ENCODE data around the gene DCANP1. TPM values are rescaled to one million over a fixed set of nuclear protein-coding genes. Genes with fewer than 3 reads are reported as not detected.

Gene DCANP1
- total RNA-seq, 2 experiments from 2014 or later = 0.08 TPM; not detected in 1

GRCh38 chr5:135486131-135487036, 39.2 kb upstream of the DCANP1 start:
- Histone ChIP-seq H3K36me3 (ENCODE audit: insufficient read depth, low read length) (no peaks in the 10 kb centered on the region), H3K4me1 (ENCODE audit: insufficient read depth, low read length) (peaks cover 9% of the 10 kb centered on the region), H3K4me3 (ENCODE audit: low read length) (no peak overlapping the region), H3K27me3 (ENCODE audit: control insufficient read depth in 1 of 2, insufficient read depth in 2 of 2, low read length in 2 of 2) (peaks cover 50 to 55% of the 10 kb centered on the region in 2 experiments), H3K27ac (ENCODE audit: low read depth in 1 of 2, low read length in 2 of 2) (no peak overlapping the region), H3K9me3 (ENCODE audit: control insufficient read depth in 1 of 2, insufficient read depth in 1 of 2, low read length in 2 of 2) (peaks cover 0 to 19% of the 10 kb centered on the region in 2 experiments)
- DNase-seq (no peak), ATAC-seq (ENCODE audit: poor library complexity) (no peak)
- H3K4me3 Mint-ChIP-seq = no peak overlapping the region
- H3K27me3 Mint-ChIP-seq = peaks cover 59% of the 10 kb centered on the region
- no peaks in the 10 kb centered on the region for H3K36me3 Mint-ChIP-seq (ENCODE audit: low read depth)
- CTCF ChIA-PET = no interaction called here
- no peak overlapping the region for H3K27ac Mint-ChIP-seq
- H3K9me3 Mint-ChIP-seq = no peaks in the 10 kb centered on the region
- peaks cover 13% of the 10 kb centered on the region for H3K4me1 Mint-ChIP-seq (ENCODE audit: low read depth)
- POLR2A ChIA-PET = no interaction called here
- TF ChIP-seq CTCF (IDR thresholded peaks at IDR 0.05) = no peak
- intact Hi-C loops (cut with DNase I, micrococcal nuclease) = no loop called here

GRCh38 chr5:135484674-135485086, 37.5 kb upstream of the DCANP1 start:
- POLR2A ChIA-PET = no interaction called here

GRCh38 chr5:135483254-135483653, 36.1 kb upstream of the DCANP1 start:
- no peak overlapping the region for H3K4me3 Mint-ChIP-seq
- DNase-seq (no peak), ATAC-seq (ENCODE audit: poor library complexity) (no peak)
- ChIA-PET CTCF (no interaction called here), POLR2A (no interaction called here)
- H3K4me1 Mint-ChIP-seq (ENCODE audit: low read depth) = peaks cover 1% of the 10 kb centered on the region
- Histone ChIP-seq H3K4me3 (ENCODE audit: low read length) (no peak overlapping the region), H3K27ac (ENCODE audit: low read depth in 1 of 2, low read length in 2 of 2) (no peak overlapping the region), H3K9me3 (ENCODE audit: control insufficient read depth in 1 of 2, insufficient read depth in 1 of 2, low read length in 2 of 2) (peaks cover 0 to 3% of the 10 kb centered on the region in 2 experiments), H3K27me3 (ENCODE audit: control insufficient read depth in 1 of 2, insufficient read depth in 2 of 2, low read length in 2 of 2) (peaks cover 19 to 30% of the 10 kb centered on the region in 2 experiments), H3K36me3 (ENCODE audit: insufficient read depth, low read length) (no peaks in the 10 kb centered on the region), H3K4me1 (ENCODE audit: insufficient read depth, low read length) (no peaks in the 10 kb centered on the region)
- no peaks in the 10 kb centered on the region for H3K9me3 Mint-ChIP-seq
- H3K27ac Mint-ChIP-seq = no peak overlapping the region
- peaks cover 53% of the 10 kb centered on the region for H3K27me3 Mint-ChIP-seq
- TF ChIP-seq CTCF (IDR thresholded peaks at IDR 0.05) = no peak
- no peaks in the 10 kb centered on the region for H3K36me3 Mint-ChIP-seq (ENCODE audit: low read depth)
- intact Hi-C loops (cut with DNase I, micrococcal nuclease) = no loop called here

More at GRCh38 chr5:135484674-135485086, 37.5 kb upstream of the DCANP1 start:
- peak in 1 of 14 experiments; percentile 25 for DNase-seq
- Histone ChIP-seq H3K4me3 (ENCODE audit: low read length) (no peak overlapping the region), H3K9me3 (ENCODE audit: control insufficient read depth in 1 of 2, insufficient read depth in 1 of 2, low read length in 2 of 2) (peaks cover 0 to 10% of the 10 kb centered on the region in 2 experiments), H3K27me3 (ENCODE audit: control insufficient read depth in 1 of 2, insufficient read depth in 2 of 2, low read length in 2 of 2) (peaks cover 33 to 40% of the 10 kb centered on the region in 2 experiments), H3K27ac (ENCODE audit: low read depth in 1 of 2, low read length in 2 of 2) (no peak overlapping the region), H3K36me3 (ENCODE audit: insufficient read depth, low read length) (no peaks in the 10 kb centered on the region), H3K4me1 (ENCODE audit: insufficient read depth, low read length) (peaks cover 4% of the 10 kb centered on the region)
- no peak for ATAC-seq (ENCODE audit: poor library complexity)
- Mint-ChIP-seq H3K27me3 (peaks cover 53% of the 10 kb centered on the region), H3K4me1 (ENCODE audit: low read depth) (peaks cover 10% of the 10 kb centered on the region), H3K36me3 (ENCODE audit: low read depth) (no peaks in the 10 kb centered on the region), H3K9me3 (no peaks in the 10 kb centered on the region), H3K27ac (no peak overlapping the region), H3K4me3 (no peak overlapping the region)
- TF ChIP-seq CTCF (IDR thresholded peaks at IDR 0.05) = no peak
- intact Hi-C loops (cut with DNase I, micrococcal nuclease) = no loop called here
- CTCF ChIA-PET = no interaction called here
